UCSD-AML1 (cell line): ENCODE data around the gene SLC12A1.

Source experiments
- DNase-seq: peaks from one replicate; lab custom pipeline; 2025; ENCODE audit not compliant: unreplicated experiment; lab: John Stamatoyannopoulos, UW

Gene SLC12A1

GRCh38 chr15:48242015-48242414 lies 35.9 kb downstream of the SLC12A1 start:
- no peak for DNase-seq

DNA sequence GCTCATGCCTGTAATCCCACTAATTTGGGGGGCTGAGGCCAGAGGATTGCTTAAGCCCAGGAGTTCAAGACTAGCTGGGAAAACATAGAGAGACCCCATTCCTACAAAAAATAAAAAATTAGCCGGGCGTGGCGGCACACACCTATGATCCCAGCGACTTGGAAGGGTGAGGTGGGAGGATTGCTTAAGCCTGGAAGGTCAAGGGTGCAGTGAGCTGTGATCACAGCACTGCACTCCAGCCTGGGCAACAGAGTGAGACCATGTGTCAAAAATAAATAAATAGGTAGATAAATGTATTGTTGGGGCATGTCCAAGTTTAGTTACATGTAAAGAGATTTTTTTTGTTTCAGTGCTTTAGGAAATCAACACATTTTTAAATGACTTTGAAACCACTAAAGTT lies 36.4 kb downstream of the SLC12A1 start:
- DNase-seq, result no peak

- DNase-seq, result no peak
Measured at GRCh38 chr15:48244921-48245320, 38.8 kb downstream of the SLC12A1 start.

DNA sequence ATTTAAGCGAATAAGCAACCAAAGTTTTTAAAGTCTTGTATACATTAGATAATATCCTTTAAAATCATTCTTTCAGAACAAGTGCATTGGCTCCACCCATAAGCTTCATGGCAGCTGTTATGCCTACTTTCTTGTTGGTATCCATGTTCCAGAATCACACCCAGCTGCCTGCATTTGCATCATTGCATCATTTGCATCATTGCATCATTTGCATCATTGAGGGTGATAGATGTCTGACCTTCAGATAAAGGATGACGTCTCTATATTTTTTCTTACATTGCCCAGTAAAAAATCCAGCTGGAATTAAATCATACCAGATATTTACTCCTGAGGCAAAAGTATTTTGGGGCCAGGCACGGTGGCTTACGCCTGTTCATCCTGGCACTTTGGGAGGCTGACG lies 42.3 kb downstream of the SLC12A1 start:
- no peak for DNase-seq

- peak; percentile 44 for DNase-seq
Measured at GRCh38 chr15:48250640-48251076, 44.6 kb downstream of the SLC12A1 start.

DNA sequence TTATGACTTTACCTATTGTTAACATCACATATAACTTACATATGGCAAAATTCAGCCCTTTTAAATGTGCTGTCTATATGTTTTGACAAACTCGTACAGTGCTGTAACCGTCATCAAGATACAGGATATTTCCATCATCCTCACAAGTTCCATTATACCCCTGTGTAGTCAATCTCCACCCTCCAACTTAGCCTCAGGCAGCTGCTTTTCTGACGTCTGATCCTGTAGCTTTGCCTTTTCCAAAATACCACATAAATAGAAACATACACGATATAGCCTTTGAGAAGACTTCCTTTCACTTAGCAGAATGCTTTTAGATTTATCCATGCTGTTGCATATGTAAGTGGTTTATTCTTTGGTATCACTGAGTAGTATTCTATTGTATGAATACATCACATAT lies 47.1 kb downstream of the SLC12A1 start:
- DNase-seq, result no peak

DNA sequence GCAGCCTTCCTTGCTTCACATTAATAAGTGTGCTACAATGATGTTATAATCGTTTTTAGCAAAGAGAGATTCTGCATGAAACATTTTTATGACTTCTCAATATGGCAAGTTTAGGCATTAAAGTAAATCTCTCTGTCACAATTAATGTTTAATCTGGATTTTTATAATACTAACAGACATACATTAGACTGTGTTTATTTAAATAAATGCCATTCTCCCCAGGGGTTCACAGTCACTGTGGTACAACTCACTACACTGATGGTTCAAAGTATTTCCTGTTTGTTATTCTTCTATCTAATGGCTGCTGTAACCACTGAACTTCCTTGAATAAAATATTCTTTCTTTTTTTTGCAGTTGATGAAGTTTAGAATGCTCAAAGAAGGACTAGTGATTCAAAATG lies 59.0 kb downstream of the SLC12A1 start:
- DNase-seq, result no peak

DNA sequence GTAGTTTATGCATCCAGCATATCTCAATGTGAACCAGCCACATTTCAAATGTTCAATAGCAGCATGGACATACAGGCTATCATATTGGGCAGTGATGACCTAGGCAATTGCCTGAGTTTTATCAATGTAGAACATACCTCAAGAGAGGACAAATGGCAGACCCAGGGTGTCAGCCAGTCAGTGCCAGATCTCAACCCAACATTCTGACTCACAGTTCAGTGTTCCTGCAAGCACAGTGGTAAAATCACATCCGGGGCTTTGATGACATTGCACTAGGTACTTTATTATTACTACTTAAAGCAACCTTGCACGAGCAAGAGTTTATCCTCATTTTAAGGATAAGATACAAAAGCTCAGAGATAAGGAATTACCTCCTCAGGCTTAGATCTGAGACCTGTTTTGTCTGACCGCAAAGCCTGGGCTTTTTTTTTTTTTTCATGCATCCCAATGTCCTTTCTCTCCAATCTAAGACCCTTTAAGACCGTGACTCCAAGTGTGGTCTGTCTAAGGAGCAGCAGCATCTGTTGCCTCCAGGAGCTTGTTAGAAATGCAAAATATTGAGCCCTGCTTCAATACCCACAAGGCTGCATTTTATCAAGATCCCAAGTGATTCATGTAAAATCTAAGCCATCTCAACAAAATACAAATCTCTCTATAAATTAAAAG lies 60.1 kb downstream of the SLC12A1 start:
- no peak for DNase-seq

- no peak for DNase-seq
Measured at GRCh38 chr15:48267766-48268165, 61.7 kb downstream of the SLC12A1 start.

DNA sequence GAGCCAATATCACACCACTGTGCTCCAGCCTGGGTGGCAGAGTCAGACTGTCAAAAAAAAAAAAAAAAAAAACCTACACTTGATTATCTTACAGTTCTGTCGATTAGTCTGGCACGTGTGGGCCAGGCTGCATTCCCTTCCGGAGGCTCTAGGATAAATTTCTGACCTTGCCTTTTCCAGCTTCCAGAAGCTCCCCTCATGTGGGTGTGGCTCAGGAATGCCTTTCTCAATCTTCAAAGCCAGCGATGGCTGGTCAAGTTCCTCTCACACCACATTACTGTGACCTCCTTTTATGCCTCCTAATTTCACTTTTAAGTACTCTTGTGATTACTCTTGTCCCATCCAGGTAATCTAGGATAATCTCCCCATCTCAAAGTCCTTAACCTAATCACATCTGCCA lies 66.9 kb downstream of the SLC12A1 start:
- DNase-seq, result no peak

DNA sequence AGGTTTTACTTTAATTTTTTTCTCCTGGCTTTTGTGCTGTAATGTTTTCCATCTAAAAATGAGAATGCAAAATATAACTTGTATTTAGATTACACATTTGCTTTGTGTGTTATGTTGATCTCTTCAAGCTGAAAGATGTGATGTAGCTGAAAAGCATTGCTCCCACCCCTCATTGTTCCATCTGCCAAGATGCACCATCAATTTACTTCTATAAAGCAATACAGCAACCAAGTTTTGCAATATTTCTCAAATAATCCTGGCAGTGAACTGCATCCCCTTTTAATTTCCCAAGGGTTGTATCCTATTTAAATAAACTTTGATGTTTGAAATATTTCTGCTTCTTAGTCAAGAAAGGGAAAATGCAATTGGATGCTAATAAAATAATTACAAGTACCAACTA lies 72.6 kb downstream of the SLC12A1 start:
- DNase-seq, result no peak

DNA sequence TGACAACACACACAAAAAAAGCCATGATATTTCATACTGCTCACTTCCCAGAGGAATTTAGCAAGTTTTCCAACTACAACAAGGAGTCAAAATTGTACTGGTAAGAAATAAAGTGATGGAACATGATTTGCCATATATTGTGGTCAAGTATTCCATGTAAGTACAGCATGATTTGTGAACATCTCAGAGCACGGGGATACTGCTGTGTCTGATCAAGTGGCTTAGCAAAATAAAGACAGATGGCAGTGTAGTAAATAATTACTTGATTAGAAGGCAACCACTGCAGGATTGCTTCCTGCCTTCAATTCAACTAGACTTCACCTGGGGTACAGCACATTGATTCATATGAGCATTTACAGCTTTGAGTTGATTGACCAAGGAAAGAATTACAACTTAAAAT lies 73.5 kb downstream of the SLC12A1 start:
- no peak for DNase-seq

DNA sequence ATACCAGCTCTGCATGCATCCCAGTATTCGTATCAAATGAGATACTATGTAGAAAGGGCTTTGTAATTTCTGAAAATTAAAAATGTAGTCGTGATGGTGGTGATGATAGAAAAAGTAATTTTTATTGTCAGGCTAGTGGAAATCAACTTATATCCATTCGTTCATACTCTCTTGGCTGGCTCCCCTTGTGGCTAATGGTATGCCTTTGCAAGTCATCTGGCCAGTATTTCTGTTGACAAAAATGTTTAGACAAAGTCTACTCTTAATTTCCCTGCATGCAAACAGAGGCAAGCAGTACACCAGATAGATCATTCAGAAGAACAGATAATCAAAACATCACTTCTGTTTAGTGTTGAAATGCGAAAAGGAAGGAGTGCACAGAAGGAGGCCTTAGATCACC lies 75.6 kb downstream of the SLC12A1 start:
- no peak for DNase-seq

GRCh38 chr15:48282216-48282615 lies 76.1 kb downstream of the SLC12A1 start:
- DNase-seq, result no peak

DNA sequence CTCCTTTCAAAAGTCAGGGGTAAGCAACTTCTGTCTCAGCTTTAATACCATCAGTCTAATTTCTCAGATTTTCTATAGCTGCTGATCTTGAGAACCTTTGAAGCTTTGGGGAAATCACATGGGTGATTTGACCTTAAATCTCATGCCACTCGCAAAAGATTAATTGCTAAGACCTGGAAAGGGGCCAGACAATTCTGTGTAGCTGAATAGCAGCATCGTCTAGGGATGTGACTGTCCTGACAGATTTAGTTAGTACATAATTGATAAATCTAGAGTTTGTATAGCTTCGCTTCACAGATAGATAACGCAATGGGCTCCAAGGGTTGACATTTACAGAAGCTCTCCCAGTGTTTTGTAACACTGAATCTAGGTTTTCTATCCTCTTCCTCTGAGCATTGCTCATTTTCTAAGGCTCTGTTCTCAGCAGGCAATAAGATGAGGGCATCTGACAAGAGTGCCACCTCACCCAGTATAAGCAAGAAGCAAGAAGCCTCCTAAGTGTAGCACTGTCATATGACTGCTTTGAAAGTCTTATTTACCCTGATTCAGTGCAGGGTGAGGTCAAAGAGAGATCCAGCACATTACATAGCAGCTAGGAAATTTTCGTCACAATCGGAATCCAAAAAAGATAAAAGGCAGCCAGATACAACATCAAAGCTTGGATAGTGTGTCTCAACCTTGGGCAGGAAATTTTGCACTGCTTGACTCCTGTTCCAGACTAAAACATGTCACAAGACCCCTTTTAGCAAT lies 77.5 kb downstream of the SLC12A1 start:
- DNase-seq, result no peak

DNA sequence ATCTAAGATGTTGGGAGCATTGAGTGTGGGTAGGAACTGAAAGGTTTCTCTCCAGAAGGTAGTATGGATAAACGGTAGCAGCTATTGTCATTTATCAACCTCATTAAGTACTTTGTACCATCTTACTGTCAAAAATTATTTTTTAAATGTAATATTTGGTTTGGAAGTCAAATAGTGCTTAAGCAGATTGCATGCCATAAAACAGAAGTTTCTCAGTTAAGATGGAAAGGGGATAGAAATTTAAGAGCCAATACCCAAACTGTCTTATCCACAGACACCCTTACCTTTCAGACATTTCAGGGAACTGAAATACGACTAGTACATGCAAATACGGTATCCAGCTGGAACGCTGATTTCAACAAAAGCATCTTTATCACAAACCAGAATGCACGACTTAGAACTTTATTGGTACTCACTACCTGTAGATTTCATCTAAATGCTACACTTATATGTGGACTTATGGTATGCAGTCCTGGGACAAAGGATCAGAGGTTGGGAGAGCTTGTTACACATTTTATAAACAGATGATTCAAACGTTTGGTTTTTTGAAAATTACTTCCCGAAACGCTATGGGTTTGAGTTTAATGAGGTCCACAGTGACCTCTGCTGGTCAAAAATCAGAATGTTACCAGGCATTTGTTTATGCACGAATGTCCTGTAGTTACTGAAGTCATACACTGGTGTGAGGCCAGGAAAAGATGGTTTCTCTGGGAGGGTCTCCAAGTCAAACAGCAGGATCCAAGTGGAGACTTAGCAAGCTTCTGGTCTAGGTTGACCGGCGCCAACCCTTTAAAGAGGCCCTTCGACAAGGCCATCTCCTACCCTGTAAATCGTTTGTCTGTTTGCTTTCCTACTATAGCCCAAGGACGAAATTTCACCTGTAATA lies 79.5 kb downstream of the SLC12A1 start:
- DNase-seq, result peak; percentile 9

GRCh38 chr15:48289628-48290027 lies 83.5 kb downstream of the SLC12A1 start:
- DNase-seq, result no peak

- DNase-seq, result no peak
Measured at GRCh38 chr15:48292458-48292857, 86.4 kb downstream of the SLC12A1 start.

DNA sequence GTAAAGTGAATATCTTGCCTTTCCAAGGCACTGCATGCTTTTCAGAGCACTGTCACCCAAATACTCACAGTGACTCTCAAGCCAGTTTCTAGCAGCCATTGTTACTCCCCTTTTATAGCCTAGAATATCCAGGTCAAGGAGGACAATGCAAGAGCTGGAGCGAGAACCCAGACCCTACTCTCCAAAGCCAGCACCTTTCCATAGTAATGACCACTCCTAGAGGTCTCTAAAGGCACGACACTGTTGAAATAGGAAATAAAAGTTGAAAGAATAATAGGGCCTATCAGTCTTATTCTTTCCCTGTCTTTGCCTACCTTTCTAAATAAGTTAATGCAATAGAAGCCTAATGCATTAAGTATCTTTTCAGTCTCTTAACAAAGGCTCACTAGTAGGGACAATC lies 91.6 kb downstream of the SLC12A1 start:
- DNase-seq, result no peak

GRCh38 chr15:48298914-48299313 lies 92.8 kb downstream of the SLC12A1 start:
- no peak for DNase-seq

- DNase-seq, result no peak
Measured at GRCh38 chr15:48300038-48300437, 93.9 kb downstream of the SLC12A1 start.

DNA sequence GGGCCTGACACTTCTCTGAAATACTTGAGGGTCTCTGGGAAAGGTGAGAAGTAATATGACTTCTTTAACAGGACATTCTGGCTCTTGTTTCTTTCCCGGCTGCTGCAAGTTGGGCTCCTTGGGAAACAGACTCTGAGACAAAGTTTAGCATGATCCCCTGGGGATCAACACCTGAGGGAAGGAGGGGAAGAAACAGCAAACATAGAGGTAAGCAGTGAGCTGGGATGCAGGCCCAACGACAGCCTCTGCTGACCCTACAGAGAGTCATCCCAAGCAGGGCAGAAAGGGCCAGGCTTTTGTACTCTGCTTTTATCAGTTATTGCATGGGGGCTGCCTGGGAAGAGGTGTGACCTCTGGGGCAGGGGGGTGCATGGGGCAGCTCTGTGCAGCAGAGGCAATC lies 98.3 kb downstream of the SLC12A1 start:
- DNase-seq, result no peak
